NCI-H774 (cell line): ENCODE measurements around the gene HS1BP3.
A peak's percentile ranks its signal among the peaks of the same experiment; 100 is the strongest.

ENCODE experiments used
- DNase-seq: peaks from one replicate; lab custom pipeline; 2025; lab: John Stamatoyannopoulos, UW

Gene HS1BP3

DNA sequence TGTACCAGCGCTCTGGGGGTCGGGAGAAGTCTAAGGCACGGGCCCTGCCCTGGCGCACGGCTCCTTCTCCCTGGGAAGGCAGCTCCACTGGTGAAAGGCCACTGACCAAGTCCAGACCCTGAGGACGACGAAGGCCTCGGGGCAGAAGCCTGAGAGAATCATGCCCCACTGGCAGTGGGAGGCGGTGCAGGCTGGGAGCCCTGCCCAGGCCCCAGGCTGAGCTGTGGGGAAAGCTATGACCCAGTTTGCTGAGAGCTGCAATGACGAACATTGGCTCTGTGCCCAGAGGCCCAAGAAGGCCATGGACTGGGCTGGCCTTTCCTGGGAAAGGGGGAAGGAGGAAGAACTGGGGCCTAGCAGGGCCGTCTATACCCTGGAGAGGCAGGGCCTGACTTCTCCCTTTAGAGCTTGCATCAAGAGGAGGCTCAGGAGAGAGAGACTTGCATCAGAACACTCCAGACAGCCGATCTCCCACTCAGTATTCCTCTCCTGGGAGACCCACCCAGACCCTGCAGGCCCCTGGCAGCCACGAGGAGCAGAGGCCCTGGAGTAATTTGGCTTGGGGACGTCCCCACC is 32.9 kb downstream of the HS1BP3 start:
- peak; percentile 7 for DNase-seq

DNA sequence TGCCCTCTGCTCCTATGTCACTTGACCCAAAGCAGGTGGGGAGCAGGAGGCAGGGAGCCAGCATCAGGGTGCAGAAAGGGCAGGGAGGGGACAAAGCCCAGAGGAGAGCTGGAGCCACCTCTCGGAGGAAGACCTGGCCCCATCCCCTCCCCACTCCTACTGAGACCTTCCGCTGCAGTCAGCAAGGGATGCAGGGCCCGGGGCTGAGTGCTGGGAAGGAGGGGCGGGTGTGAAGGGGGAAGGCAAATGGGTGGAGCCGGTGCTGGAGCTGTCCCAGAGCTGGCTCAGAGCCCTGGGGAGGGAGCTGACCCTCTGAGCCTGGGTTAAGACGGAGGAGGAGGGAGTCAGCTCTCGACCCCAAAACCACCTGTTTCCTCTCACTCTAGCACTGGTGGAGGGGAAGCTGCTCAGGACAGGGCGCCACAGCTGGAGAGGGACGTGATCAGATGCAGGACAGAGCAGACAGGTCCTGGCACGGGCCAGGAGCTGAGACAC is 33.8 kb downstream of the HS1BP3 start:
- DNase-seq: no peak

DNA sequence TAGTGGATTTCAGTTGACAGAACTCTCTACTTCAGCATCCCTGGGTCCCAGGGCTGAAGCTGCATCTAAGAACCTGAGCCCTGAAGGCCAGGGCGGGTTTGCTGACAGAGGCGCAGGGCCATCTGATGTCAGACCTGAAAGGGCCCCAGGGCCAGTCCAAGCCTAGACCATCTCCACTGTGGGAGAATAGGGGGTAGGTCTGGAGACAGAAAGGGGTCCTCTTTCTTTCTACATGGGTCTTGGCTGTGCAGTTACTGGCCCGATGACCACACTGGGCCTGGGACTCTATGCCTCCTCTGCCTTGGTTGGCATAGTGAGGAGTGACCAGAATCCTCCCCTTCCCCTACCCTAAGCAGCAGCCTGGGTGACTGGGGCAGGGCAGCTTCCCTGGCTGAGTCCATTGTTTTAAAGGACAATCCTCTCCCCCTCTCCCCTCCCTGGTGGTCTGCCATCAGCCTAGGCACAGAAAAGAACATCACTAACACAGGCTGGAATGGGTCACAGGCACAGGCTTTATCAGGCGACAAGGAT is 34.5 kb downstream of the HS1BP3 start:
- DNase-seq: no peak

DNA sequence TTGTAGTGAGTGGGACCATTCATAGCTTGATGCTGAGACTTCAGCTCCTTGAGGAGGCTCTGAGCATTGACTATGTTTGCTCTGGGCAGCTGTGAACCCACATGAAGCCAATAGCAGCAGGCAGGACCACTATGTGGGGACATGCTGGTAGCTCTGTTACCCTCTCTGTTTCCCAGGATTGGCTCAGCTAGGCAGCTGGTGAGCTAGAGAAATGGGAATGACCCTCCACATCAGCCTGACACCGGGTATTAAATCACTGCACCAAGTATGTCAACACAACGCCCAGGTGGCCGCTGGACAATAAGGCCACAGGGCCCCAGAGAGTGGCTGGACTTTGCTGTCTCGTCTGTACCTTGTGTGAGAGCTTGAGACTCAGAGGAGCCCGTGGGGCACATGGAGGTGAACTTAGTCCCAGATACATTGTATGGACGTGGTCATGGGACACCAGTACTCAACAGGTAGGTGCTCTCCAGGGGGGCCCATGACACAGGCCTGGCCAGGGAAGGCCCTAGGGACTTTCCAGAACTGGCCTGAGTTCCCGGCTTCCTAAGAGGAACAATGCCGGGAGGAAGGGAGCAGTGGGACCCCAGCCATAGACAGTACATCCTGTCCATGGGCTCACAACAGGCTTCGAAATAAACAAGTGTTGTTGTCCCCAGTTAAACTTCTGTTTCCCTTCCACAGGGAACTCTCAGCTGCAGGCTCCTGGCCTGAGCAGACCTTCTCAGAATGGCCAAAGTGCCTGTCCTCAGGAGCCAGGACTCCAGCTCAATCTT is 35.2 kb downstream of the HS1BP3 start:
- no peak for DNase-seq

DNA sequence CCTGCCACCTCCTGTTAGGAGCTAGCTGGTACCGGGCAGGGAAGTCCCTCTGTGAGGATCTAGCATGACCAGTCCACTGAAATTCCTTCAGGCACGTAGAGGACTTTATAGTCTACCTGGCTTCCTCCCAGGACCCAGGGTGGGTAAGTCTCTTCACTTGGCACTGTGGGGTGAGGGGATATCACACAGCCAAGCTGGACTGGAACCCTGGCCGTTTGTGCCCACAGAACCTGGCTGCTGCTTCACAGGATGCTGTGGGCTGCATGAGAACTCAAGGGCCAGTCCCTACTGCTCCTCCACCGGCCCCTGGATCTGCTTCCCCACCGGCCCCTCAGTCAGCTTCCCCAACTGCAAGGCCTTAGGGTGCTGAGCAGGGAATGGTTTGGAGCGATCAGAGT is 35.8 kb downstream of the HS1BP3 start:
- no peak for DNase-seq

DNA sequence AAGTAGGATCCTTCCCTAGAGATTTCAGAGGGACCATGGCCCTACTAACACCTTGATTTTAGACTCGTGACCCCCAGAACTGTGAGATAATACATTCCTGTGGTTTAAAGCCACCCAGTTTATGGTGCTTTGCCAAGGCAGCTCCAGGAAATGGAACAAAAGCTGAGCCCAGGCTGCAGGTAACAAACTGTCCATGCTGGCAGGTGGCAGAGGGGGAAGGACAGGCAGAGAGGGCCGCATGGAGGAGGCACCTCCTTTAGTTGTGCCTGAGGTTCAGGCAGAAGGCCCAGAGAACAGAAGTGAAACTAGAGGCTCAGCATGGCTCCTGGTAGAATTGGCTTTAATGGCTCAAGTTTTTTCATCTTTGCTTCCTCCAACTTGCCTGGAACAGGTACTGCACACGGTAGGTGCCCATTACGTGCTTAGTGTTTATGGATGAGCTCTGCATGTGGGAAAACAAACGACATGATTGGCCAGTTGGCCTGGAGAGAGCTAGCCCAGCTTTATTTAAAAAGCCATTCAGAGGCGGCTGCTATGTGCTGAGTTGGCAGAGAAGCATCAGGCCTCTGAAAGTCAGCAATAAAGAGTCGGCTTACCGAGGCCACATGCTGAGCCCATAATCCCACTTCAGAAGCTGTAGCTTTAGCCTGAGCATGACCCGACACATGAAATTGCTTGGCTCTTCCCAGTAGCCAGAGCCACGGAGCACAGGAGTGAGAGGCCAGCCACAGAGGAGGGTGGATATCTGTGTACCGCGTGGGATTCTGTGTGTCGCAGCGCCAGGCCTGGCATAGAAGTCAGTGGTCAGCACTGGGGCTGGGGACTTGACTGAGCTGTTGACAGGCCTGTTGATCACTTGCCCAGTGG is 36.5 kb downstream of the HS1BP3 start:
- DNase-seq: peak; percentile 68

DNA sequence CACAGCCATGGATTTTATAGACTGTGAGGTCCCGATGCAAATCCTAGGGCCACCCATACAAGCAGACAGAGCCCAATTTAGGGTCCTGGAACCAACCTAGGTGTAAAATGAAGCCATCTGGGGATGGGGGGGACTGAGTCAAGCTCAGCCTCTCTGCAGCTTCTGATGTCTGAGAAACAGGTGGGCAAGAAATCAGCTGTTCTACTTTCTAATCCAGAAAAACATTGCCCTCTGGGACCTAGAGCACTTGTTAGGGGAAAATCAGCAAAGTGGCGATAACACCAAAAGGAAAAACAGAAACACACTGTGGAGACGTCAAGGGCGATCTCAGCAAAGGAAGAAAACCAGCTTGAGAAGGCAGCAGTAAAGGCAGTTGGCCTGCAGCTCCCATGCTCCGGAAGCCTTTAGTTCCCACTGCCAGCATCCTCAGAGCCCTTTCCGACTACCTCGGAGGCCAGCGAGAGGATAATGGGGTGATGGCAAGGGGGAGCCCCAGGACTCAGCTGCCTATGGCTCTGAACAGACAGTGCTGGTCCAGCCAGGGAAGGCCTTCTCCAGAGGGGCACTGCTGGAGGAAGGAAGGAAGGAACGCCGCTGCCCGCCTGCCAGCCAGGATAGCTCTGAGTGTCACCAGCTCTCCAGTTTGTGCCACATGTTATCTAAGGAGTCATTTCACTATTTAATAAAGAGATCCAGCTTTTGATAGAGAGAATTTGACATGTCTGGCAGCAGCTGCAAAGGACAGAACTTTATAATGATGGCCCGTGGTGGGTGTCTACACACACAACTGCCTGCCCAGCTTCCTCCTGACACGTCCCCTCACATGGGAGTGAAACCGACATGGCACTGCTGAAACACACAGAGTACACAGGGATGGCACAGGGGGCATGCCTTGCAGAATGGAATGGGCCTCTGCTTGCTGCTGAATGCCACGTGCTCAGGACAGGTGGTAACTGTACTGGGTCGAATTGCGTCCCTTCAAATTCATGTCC is 37.7 kb downstream of the HS1BP3 start:
- DNase-seq: no peak

DNA sequence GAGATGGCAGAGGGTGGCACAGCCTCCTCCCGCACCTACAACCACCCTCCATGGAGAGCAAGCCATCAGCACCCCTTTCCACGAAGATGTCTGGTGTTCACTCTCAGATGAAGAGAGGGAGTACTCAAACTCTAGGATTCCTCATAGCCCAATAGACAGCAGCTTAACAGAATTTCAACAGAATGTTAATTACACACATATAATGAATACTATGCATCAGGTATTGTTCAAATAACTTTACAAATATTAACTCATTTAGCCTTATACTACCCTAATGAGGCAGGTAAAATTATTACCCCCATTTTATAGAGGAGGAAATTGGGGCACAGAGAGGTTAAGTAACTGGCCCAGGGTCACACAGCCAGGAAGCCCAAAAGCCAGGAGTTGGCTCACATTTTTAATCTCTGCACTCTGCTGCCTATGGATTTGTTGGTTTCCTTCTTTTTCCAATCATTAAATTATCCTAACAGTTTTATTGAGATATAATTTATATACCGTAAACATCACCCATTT is 39.0 kb downstream of the HS1BP3 start:
- no peak for DNase-seq

DNA sequence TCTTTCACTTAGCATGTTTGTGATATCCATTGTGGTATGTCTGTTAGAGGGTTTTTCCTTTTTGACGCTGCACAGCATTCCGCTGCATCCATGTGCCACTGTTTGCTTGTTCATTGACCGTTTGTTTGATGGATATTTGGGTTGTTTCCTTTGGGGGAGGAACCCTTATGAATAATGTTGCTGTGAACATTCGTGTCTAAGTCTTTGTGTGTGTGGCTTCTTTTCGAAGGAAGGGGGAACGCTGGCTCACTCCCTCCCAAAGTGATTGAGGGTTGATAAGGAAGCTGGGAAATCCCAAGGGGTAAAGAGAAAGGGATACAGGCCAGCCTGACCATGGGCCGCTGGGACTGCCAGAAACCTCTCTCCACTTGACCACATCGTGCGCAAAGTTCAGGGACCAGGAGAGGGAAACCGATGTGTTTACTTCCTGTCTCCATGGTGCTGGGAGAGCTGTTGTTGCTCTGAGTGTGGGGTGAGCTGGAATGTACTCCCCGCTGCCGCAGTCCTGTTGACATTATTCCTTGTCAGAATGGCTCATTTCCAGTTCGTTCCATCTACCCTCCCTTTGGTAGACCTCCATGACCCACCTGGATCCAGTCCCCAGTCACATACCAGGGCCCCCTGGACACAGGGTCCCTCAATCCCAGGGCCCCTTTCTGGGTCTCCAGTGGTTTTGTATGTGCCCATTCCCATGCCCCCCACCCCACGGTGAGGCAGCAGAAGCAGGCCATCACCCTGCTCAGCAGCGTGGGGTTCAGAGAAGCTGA is 39.6 kb downstream of the HS1BP3 start:
- DNase-seq: peak; percentile 37

DNA sequence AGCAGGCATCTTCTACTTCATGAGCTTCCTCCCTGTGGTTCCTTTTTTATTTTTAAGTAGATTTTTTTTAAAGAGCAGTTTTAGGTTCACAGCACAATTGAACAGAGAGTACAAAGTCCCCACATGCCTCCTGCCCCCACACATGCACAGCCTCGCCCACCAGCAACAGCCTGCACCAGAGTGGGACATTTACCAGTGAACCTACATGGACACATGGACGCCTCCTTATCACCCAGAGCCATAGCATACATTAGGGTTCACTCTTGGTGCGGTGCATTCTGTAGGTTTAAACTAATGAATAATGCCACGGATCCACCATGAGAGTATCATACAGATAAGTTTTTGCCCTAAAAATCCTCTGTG is 40.9 kb downstream of the HS1BP3 start:
- DNase-seq: no peak

DNA sequence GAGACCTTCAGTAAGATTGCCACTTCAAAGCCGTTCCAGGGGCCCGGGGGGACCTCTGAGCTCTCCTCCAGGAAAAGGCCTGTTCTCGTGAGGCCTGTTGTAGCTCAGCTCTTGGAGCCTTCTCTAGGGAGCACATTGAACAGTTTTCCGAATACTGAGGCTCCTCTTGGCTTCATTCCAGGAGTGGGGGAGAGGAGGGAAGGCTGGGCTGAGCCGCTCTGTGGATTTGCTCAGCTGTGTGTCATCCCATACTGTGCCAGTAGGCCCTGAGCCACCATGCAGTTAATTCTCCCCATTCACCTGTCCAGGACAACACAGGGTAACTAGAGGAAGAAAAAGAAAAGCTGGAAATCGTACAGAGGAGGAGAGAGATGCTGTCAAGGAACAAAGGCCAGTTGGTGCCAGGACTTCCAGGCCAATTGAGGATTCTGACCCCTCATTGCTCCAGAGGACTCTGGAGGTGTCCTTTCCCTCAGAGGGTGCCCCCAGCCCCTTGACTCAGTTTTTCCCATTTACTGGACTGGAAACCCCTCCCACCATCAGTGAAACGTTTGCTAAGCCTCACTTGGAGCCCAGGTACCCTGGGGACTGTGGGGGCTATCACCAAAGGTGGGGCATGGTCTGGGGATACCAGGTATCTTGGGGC is 41.4 kb downstream of the HS1BP3 start:
- no peak for DNase-seq

DNA sequence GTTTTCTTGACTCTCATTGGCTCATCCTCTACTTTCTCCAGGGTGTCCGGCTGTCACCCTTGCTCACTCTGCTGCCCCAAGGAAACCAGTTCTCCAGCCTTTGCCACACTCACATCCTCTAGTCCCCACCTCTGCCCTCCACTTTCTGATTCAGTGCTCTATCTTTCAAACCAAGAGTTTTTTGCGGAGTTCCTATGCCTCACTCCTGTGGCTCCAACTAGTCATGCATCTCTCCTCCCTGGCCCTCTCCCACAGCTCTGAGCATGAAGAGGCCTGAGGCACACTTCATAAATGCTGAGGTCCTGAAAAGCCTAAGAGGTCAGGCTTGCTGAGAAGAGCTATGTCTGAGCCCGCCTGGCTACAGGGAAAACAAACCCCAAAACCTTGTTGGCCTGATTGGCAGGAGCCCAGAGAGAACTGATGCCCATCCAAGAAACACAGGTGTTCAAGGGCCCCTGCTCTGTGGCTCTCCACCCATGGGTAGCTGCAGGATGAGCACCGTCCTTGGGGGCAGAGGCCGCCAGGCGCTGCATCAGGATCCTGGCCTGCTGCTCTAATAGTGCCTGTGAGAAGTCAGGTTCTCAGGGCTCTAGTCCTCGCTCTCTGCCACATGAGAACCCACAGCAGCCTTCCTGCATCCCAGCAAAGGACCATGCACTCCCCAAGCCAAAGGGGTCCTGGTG is 42.1 kb downstream of the HS1BP3 start:
- DNase-seq: no peak

DNA sequence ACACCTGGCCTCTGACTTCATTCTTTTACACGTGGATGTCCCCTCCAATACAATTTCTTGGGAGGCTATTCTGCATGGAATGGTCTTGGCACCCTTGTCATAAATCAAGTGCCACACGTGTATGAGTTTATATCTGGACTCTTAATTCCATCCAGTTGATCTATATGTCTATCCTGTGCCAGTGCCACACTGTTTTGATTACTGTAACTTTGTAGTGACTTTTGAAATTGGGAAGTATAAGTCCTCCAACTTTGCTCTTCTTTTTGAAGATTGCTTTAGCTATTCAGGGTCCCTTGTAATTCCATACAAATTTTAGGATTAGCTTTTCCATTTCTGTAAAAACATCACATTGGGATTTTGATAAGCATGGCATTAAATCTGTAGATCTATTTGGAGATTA is 43.5 kb downstream of the HS1BP3 start:
- no peak for DNase-seq

DNA sequence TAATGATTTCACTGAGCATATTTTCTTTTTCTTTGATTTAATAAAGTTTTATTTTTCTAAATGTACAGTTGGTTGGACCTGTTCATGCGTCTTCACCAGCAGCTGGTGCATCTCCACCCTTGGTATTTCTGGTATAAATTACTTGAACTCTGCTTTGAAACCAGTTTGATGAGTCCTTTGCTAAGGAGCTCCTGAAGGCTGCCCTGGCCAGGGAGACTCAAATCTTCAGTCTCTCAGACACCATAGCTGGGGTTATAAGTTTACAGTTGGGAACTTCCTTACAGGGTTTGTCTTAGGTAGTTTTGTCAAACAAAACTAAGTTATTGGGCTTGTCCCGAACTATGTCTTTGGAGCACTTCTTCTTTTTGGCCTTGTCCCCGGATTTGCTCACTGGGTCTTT is 44.7 kb downstream of the HS1BP3 start:
- no peak for DNase-seq

DNA sequence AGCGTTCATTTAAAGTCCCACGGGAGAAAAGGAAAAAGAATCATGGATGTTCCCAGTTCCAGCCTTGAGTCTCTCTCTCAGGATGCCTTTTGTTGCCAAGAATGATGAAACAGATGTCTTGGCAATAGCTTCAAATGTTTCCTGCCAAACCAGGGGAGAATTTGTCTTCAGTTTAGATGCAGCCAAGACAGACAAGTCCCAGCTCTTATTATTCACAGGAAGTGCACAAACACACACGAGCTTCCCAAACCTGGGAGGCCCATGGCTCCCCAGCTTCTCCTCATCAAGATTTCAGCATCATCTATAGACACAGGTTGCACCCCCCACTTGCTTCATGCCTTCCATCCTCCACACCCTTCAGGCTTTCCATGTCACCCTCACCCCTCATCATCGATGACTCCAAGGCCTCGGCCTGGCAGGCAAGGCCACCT is 45.9 kb downstream of the HS1BP3 start:
- no peak for DNase-seq

DNA sequence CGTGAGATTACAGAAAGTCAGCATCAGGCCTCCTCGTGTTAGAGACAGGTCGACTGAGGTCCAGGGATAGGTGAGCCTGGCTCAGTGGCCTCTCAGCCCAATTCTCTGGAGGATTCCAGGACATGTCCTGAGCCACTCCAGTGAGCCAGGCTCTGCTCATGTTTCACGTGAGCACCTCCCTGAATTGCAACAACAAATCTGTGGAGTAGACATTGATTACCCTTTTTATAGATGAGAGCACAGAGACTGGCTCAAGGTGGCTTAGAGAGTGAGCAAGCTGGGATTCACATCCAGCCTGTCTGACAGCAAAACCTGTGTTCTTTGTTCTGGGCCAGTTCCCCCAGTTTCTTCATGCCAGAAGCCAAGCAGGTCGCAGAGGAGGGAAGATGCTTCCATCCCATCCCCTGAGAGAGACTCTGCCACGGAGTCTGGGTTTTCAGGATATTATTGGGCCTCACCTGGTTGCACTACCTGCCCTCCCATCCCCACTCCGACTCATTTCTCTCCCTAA is 46.4 kb downstream of the HS1BP3 start:
- no peak for DNase-seq

DNA sequence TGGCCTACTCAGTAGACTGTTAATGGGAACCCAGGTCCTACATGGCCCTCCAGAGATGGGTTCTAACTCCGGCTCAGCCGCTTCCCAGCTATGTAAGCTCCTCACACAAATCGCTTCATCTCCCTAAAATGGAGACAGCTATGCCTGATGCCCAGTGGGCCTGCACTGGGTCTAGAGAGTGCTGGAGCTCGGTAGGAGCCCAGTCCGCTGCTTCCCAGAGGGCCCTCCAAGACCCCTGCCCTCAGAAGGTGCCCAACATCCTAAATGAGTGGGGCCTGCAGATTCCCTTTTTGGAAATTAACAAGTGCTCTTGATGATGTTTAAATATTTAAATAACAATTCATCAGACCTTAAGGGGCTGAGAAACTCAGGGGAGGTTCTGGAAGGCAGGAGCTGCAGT is 47.1 kb downstream of the HS1BP3 start:
- no peak for DNase-seq

DNA sequence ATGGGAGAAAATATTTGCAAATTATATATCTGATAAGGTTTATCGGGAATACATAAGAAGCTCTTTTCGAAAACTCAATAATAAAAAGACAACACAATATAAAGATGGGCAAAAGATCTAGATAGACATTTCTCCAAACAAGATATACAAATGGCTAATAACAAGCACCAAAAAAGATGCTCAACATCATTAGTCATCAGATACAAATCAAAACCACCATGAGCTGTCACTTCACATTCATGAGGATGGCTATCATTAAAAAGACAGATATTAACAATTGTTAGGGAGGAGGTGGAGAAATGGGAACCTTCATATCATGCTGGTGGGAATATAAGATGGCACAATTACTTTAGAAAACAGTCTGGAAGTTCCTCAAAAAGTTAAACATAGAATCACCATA is 48.1 kb downstream of the HS1BP3 start:
- no peak for DNase-seq

DNA sequence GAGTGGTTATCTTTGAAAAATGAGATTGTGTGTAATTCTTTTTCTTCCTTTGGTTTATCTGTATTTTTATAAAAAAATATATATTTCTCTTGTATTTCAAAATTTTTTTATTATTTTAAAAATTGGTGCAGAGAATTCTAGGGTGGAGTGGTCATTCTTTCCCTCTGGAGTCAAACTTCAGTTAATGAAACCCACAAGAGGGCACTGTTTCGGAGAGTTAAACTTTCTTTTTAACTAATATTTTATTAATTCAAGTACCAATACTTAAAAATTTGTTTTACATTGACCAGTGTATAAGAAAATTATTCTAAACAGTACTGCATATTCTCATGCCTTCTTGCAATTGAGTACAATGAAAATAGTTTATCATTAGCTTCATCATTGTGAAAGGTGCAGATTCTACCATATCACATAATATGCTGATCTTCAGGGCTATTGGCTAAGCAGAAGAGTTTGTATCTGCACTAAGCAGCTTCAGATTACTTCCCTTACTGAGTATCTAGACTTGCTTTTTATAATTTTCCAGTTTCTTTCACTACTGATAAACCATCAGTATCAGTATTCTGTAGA is 50.1 kb downstream of the HS1BP3 start:
- no peak for DNase-seq
